Sigmoid colon (tissue), 4 donors: ENCODE measurements around the gene TMEM115.
"Not testable (repeated sequence)": the region's sequence is repeated elsewhere in the genome, so short reads cannot be mapped to it uniquely, and the experiment has no call there.

Source experiments
- EP300 ChIP-seq, 4 donors: sonication (generic); formaldehyde crosslinking; IDR thresholded peaks; one replicate each; pipeline ENCODE4 v1.6.1; 2017; ENCODE audit warnings: antibody characterized with exemption in 4 of 4
- POLR2A ChIP-seq, 2 donors: fragments of 450-650 bp; IDR thresholded peaks; one replicate each; pipeline ENCODE4 v1.6.1; 2016; ENCODE audit warnings: antibody characterized with exemption in 2 of 2, mild to moderate bottlenecking in 2 of 2, moderate library complexity in 2 of 2
- POLR2AphosphoS5 ChIP-seq, 4 donors: sonication (generic); formaldehyde crosslinking; IDR thresholded peaks; one replicate each; pipeline ENCODE4 v1.6.1; 2017; ENCODE audit warnings: antibody characterized with exemption in 4 of 4
- TF ChIP-seq, protein P1 (sequence below), 4 experiments: fragments of 450-650 bp in 3 of 4; fragments of 200-600 bp in 1 of 4; IDR thresholded peaks; one replicate each; pipeline ENCODE4 v1.5.1; 2016 to 2019; ENCODE audit warnings: antibody characterized with exemption in 4 of 4, mild to moderate bottlenecking in 3 of 4, moderate library complexity in 2 of 4

DNA sequence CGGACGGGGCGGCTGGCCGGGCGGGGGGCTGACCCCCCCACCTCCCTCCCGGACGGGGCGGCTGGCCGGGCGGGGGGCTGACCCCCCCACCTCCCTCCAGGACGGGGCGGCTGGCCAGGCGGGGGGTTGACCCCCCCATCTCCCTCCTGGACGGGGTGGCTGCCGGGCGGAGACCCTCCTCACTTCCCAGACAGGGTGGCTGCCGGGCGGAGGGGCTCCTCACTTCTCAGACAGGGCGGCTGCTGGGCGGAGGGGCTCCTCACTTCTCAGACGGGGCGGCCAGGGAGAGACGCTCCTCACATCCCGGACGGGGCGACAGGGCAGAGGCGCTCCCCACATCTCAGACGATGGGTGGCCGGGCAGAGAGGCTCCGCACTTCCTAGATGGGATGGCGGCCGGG is 47.3 kb downstream of the TMEM115 start:
- not testable (repeated sequence) for TF ChIP-seq POLR2AphosphoS5, POLR2A, EP300 (IDR thresholded peaks at IDR 0.05)
- TF ChIP-seq, protein P1, sequence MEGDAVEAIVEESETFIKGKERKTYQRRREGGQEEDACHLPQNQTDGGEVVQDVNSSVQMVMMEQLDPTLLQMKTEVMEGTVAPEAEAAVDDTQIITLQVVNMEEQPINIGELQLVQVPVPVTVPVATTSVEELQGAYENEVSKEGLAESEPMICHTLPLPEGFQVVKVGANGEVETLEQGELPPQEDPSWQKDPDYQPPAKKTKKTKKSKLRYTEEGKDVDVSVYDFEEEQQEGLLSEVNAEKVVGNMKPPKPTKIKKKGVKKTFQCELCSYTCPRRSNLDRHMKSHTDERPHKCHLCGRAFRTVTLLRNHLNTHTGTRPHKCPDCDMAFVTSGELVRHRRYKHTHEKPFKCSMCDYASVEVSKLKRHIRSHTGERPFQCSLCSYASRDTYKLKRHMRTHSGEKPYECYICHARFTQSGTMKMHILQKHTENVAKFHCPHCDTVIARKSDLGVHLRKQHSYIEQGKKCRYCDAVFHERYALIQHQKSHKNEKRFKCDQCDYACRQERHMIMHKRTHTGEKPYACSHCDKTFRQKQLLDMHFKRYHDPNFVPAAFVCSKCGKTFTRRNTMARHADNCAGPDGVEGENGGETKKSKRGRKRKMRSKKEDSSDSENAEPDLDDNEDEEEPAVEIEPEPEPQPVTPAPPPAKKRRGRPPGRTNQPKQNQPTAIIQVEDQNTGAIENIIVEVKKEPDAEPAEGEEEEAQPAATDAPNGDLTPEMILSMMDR (IDR thresholded peaks at IDR 0.05) = not testable (repeated sequence)
